ENCODE data around the gene TMEM182.

DNA sequence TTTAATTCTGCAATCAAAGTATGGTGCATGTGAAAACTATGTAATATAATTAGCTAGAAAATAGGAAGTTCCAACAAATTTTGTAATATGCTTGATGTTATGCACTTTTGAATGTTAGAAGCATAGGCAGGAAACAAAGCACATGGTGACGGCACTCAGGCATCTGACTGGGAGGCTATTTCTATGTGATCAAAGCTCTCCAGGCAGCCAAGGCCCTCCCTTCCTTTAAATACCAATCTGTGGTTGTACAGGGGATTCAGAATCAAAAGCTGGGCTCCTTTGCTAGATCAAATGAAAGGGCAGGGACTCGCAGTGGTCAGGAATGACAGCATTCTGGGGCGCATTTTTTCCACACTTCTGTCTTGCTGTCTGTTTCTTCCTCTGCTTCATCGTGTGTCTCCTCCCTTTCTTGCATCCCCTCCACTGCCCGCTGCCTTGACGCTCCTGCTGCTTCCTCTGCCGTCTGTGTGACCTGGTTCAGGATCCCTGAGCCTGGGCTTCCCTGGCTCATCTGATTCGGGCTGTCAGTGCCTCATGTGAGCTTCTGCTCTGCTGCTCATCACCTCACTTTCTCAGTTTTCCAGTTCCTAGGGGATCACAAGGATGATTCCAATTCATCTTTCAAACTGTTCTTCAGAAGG lies 30.9 kb downstream of the TMEM182 start:
- TF ChIP-seq CTCF (IDR thresholded peaks at IDR 0.05), result no peak
- no peak for TF ChIP-seq EP300 (IDR thresholded peaks at IDR 0.05; ENCODE audit: low read depth)
